PFSK-1 (cell line): ENCODE data around the gene KRABD2.

Source experiments
- POLR2AphosphoS5 ChIP-seq: IDR thresholded peaks from 2 replicates; pipeline ENCODE4 v1.6.1; 2012; ENCODE audit warnings: low read depth, mild to moderate bottlenecking, control low read depth, low read length, moderate library complexity
- SIN3A ChIP-seq: IDR thresholded peaks from 2 replicates; pipeline ENCODE4 v1.6.1; 2012; ENCODE audit warnings: mild to moderate bottlenecking, low read length, moderate library complexity, borderline replicate concordance; ENCODE audit not compliant: insufficient read depth
- TAF1 ChIP-seq: IDR thresholded peaks from 2 replicates; pipeline ENCODE4 v1.6.1; 2012; ENCODE audit warnings: low read length, control low read depth, borderline replicate concordance; ENCODE audit not compliant: insufficient read depth
- TF ChIP-seq, protein P1 (sequence below), 2 experiments: IDR thresholded peaks; 2 replicates each; pipeline versions ENCODE4 v1.6.1 to v1.8.0; 2011 to 2012; ENCODE audit warnings: low read depth in 2 of 2, low read length in 2 of 2, control low read depth in 1 of 2, inconsistent platforms in 1 of 2, mild to moderate bottlenecking in 1 of 2, moderate library complexity in 1 of 2; ENCODE audit not compliant: insufficient read depth in 1 of 2

- TF ChIP-seq TAF1, result no peak
- TF ChIP-seq, protein P1, sequence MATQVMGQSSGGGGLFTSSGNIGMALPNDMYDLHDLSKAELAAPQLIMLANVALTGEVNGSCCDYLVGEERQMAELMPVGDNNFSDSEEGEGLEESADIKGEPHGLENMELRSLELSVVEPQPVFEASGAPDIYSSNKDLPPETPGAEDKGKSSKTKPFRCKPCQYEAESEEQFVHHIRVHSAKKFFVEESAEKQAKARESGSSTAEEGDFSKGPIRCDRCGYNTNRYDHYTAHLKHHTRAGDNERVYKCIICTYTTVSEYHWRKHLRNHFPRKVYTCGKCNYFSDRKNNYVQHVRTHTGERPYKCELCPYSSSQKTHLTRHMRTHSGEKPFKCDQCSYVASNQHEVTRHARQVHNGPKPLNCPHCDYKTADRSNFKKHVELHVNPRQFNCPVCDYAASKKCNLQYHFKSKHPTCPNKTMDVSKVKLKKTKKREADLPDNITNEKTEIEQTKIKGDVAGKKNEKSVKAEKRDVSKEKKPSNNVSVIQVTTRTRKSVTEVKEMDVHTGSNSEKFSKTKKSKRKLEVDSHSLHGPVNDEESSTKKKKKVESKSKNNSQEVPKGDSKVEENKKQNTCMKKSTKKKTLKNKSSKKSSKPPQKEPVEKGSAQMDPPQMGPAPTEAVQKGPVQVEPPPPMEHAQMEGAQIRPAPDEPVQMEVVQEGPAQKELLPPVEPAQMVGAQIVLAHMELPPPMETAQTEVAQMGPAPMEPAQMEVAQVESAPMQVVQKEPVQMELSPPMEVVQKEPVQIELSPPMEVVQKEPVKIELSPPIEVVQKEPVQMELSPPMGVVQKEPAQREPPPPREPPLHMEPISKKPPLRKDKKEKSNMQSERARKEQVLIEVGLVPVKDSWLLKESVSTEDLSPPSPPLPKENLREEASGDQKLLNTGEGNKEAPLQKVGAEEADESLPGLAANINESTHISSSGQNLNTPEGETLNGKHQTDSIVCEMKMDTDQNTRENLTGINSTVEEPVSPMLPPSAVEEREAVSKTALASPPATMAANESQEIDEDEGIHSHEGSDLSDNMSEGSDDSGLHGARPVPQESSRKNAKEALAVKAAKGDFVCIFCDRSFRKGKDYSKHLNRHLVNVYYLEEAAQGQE (IDR thresholded peaks at IDR 0.05; ENCODE audit: insufficient read depth in 1 of 2, low read depth in 2 of 2, low read length in 2 of 2), result no peak
- no peak for TF ChIP-seq POLR2AphosphoS5
- TF ChIP-seq SIN3A, result no peak
These were observed 42.8 kb upstream of the KRABD2 start for GRCh38 chr17:8419305-8419704.
